Hematopoietic multipotent progenitor cell treated with erythropoietin and hydrocortisone succinate and interleukin-3 and kit ligand, for 6 days (in vitro differentiated cells): ENCODE measurements around the gene SMAP1.

ENCODE experiments used
- DNase-seq: peaks from one replicate; pipeline ENCODE4 v3.0.0-alpha.2; 2015

The SMAP1 gene

DNA sequence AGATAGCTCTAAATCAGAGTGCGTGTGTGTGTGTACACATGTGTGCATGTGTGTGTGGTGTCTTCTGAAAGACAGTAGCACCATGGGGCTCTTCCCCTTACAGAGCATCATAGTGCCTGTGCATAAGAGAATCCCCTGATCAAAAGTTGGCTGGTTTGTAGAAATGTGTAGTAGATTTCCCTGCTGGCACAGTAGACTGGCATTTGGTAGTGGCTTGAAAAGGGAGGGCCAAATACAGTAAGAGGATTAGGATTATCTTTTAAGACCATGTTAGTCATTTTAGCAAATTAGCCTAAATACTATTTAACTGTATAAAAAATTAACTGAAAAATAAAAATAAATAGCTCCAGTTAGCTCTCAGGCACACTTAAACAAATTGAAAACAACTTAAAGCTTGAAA is 176.6 kb downstream of the SMAP1 start:
- no peak for DNase-seq

DNA sequence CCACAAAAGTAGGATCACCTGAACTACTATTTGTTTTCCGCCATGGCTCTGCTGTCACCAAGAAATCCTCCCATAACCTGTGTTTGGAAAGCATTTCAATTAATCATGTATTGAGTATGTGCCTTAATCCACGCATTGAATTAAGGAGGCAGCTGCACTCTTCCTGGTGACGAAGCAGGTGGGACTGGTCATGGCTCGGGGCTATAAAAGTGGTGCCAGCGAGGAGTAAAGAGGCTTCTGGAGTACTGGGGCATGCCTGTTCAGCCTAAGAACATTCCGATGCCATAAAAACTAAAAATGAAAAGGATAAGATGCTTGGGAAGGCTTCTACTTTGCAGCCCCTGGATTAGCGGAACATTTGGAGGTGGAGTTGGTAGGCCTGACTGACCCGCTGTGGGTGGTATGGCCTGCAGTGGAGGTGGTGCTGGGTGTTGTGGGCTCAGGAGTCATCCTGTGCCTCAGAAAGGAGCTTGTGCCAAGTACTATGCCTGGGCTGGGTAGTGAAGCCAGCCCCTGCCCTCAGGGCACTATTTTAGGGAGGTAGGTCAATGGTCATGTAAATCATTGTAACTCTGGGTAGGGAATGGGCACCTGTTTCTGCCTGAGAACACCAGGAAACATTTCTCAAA is 178.6 kb downstream of the SMAP1 start:
- no peak for DNase-seq

DNA sequence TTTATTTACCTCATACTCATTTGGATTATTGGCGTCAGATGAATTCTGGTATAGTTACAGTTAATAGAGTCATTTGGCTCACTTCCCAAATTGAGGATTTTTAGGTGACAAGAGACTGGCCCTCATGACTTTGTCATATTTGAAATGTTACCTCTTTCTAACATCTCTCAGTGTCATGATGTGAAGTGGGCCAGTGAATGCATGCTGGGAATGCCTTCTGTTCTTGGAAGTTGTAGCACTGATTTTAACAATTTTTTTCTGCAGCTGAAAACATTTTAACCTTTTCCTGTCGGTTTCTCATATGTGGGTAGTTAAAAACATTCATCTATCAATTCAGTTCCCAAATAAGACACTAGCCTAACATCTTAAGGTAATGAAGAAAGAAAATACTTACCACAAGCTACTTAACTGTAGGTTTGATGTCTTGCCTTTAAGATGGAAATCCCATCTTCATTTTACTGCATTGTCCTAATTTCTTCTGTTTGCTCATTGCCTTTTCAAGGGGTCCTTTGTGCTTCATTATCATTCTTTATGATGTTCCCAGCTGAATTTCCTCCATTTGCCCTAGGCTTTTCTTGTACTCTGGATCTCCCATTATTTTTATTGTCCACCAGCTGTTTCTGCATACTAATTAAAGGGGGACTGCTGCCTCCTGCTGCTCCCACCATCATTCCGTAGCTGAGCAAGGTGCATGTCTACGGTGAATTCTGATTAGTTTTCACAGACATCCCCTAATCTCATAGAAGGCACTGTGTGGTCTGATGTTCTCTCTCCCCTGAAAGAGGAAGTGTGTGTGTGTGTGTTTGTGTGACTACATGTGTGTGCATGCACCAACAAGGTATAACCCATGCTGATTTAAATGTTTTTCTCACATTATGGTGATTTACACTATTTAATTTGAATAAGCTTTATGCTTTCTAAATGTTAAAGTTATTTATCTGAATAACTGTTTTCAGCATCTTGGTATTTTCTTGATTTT is 179.7 kb downstream of the SMAP1 start:
- no peak for DNase-seq

DNA sequence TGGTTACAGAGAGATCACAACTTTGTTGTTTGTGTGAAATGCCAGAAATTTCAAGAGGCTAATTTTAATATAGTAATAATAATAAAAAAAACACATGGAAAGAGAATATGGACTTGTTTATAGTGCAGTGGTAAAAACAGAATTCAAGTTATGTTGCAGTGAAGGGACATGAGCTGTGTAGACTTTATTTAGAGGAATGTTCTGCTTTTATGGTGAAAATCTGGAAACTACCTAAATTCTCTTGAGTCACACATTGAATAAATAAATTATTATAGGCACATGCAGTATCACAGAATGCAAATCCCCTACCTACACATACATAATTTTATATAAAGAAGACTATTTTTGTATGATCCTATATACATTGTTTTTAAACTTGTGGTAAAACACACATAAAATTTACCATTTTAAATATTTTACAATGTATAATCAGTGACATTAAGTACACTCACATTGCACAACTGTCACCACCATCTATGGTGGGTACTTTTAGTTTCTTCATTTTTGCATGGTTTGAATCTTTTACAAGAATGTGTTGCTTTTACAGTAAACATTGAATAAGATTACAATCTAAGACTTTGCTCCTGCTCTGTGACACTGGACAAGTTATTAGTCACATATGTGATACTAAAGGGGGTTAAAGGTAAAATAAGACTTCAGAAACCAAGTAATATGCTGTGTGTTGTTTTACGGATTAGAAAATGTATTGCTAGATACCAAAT is 181.8 kb downstream of the SMAP1 start:
- no peak for DNase-seq

DNA sequence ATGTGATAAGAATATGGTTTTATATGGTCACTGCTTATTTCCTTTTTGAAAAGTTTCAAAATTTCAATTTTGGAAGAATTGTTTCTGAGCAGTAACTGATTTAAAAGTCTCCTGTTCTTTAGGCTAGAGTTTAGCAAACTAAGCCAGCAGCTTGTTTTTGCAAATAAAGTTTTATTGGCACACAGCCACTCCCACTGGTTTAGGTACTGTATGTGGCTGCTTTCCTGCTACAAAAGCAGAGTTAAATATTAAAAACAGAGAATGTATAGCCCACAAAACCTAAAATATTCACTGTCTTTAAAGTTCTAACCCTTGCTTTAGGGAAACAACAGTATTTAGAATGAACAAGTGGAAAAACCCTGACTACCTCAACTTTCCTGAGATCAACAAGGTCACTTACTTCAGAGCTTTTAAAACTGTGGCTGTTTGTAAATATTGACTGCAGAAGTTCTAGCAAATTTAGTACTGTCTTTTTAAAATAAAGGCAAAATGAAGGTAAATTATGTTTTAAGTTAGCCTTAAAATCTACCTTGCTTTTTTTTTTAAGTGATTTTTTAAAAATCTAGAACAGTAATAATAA is 185.1 kb downstream of the SMAP1 start:
- no peak for DNase-seq

DNA sequence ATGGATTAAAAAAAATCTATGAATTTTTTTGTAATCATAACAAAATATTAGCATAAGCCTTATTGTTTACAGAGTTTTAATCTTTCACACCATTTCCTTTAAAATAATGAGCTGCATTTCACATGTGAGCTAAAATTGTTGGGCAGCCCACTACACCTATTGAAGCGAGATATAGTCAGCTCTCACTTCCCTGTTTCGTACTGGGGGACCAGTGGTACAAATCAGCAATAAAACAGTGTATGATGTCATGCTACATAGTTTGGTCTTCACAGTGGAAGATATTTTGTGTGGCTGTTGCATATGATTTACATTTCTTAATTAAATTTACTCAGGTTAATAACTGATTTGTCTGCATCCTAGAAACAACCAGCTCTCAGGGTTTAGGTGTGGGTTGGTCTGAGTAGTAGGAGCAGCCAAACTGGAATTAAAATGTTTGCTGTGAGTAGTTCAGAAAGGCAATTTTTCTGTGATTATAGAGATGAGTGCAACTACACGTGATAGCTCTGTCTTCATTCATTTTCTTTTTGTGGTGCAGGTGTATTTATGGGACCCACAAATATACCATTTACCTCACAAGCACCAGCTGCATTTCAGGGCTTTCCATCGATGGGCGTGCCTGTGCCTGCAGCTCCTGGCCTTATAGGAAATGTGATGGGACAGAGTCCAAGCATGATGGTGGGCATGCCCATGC is 189.8 kb downstream of the SMAP1 start:
- DNase-seq: no peak

DNA sequence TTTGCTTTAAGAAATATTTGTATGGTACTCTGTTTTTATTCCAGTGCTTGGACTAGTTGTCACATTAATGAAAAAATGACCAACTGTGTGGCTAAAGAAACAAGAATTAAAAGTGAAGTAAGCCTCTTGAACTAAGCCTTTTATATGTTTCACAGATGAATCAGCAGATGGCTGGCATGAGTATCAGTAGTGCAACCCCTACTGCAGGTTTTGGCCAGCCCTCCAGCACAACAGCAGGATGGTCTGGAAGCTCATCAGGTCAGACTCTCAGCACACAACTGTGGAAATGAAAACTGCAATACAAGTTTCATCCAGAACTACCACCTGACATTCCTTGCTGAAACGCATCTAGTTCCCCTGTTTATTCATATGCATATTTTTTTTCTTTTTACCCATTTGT is 192.4 kb downstream of the SMAP1 start:
- no peak for DNase-seq

DNA sequence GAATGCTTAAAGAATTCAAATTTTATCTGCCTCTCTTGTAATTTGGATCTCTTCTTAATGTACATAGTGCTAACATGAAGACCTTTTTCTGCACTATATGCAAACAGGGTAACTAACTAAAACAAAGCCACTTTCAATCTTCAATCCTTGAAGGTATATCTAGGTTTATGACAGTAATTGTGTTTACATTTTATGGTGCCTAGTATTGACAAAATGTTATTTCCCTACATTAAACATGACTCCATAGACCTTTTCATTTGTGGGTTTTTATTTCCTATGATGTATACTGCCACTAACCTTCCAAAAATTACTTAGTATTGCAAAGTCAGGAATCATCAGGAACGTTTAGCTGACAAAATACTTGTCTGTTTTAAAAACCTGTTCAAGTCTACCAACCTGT is 193.2 kb downstream of the SMAP1 start:
- DNase-seq: no peak

DNA sequence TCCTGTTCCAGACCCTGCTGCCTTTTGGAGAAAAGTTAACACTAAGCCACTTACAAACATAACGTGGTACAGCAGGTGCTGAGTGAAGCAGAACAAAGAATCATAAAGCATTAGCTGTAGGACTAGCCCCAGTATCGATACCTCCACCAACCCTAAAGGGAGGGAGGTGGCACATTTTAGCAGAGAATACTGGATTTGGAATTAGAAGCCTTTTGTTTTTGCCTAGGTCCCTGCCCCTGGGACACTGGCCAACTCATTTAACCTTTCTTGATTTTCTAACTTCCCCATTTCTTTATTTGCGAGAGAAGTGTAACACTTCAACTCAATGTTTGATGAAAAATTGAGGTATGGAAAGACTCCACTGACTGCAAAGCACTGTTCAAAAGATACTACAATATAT is 195.7 kb downstream of the SMAP1 start:
- DNase-seq: no peak

DNA sequence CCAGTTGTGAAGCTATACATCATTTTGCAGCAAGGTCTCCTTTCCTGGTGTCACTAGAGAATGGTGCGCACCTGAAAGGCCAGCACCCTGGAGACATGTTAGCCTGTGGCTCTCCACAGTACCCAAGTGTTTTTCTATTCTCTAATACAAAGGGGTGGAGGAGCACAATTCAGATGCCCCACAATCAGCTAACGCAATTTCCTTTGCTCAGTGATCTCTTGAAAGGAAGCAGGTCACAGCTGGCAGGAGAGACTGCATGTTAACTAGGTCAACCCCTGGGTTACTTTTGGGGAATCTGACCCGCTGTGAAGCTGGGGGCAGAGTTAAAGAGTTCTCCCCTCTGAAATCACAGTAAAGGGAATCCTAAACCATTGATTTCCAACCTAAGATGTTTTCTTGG is 196.7 kb downstream of the SMAP1 start:
- no peak for DNase-seq

DNA sequence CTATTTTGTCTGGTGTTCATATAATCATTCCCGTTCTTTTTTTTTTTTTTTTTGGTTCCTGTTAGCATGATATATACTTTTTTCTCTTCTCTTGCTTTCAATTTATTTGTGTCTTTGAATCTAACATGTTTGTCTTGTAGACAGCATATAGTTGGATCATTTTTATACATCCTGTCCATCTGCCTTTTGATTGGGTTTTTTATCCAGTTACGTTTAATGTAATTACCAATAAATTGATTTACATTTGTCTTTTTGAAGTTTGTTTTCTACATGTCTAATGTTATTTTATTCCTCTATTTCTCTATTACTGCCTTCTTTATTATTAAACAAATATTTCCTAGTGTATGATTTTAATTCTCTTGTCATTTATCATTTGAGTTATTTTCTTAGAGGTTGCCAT is 204.8 kb downstream of the SMAP1 start:
- no peak for DNase-seq

DNA sequence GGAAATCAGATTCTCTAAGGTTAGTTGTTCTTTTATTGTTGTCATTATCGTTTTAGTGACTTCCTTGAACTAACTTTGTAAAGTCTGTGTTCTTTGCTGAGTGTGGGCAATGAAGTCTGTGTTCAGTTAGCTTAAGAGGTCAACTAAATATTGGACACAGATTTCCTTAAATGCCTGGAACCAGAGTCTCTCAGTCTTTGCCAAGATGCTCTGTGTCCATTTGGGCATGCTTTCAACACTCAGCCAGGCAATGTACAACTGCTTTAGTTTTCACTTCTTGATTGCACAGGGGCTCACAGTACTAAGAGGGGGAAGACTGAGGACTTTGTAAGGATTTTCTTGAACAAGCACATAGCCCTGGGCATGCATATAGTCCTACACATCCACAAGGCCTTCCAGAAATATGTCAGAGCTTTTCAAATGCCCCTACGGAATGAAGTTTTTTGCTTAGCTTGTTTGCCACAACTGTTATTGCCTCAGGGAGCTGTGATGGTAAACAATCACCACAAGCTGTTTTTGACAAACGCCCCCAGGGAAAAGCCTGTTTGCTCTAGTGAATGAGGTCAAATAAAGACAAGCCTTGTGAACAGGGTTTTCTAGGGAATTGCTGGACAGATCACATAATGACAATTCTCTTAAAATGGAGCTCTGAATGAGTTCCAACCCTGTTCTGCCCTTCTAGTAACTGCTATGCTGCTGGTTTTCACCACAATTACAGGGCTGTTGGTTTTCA is 206.7 kb downstream of the SMAP1 start:
- DNase-seq: no peak

DNA sequence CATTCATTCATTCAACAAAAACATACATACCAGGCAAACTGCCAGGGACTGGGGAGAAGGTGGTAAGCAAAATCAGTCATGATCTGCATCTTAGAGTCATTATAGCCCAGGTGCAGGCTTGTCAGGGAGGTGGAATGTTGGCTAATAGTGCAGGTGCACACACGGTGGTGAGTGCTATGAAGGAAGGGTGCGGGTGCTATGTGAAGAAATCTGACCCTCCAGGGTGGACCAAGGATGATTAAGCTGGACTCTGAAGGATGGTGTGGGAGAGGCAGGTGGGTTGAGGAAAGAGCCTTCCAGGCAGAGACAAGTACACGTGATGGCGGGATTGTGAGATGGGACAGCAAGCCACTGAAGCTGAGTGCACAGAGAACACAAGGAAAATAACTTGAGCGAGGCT is 211.8 kb downstream of the SMAP1 start:
- DNase-seq: no peak

DNA sequence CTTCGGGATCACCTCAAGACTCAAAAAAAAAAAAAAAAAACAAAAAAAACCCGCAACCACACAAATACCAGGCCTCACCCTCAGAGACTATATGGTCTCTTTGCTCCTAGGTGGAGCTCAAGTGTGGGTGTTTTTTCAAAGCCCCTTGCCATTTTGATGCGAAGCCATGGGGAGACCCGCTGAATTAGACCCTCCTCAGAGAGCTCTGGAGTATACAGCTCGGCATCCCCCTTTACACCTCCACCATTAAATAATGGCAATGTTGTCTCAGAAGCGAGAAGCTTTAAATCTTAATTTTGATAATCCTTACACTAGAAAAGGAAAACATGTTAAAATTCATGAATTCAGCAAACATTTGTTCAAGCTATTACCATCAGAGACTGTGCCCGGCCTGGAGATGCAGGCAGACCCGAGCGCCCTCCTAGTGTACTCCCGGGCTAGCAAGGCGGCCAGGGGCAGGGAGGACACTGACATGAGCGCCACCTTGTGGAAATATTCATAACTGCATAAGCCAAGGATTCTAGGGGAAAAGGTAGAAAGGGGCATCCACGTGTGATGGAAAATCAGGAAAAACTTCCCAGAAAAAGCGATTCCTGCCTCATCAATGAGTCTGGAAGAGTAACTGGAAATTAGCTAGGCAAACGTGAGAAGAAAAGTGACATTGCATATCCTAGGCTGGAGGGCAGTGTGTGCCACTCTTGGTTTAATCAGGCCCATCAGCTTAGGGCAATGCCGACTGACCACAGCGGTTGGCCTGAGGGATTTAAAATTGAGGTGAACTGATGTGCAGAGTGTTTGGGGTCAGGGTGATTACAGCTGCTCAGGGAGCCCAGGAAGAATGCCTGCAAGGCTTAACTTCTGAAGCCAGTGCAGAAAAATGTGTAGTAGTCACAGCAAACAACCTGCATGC is 216.6 kb downstream of the SMAP1 start:
- peak; percentile 81 for DNase-seq

DNA sequence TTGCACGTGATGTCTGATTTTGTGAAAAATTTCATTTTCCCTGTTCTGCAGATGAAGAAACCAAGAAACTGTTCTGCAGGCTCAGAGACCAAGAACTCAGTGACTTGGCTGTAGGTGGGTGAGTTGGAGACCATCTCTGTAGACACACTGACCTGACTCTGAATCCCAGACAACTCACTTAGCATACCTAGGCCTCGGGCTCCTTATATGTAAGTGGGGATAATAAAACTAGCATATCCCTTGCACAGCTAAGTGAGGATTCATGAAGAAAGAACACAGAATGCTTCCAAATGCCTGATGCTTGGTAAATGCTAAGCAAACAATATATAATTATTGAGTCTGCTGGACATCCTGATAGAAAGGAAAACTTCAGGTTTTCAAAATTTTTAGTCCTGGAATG is 218.4 kb downstream of the SMAP1 start:
- no peak for DNase-seq

DNA sequence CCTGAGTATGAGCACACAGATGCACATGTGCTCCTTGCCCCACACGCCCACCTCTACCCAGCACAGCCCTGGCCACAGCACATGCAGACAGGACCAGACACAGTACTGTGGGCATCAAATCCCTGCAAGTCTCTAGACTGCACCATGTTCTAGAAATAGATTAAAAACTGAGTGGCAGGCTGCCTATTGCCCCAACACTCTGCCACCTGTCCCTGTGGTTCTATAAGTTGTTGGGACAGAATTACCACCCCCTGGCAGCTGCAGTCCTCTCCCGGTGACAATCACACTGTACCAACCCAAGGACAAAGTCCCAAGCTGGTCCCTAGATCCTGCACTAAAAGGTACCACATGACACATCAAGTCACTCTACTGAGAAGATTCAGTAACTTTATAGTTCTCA is 219.0 kb downstream of the SMAP1 start:
- no peak for DNase-seq

DNA sequence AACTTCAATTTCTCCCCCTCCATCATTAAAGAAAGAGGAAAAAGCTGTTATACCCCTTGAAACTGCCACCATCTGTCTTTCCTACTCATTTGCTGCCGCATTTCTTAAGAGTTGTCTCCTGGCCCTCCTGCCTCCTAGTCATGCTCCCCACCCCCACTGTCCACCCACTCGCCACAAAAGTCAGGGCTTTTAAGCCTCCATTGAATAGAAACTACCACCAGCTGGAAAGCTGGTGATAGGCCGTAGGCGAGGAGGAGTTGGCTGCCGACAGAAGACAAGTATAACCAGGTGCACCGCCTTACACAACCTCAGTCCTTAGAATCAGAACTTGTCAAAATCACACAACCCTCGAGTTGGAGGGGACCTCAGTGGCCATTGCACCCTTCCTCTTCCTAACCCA is 221.6 kb downstream of the SMAP1 start:
- no peak for DNase-seq

DNA sequence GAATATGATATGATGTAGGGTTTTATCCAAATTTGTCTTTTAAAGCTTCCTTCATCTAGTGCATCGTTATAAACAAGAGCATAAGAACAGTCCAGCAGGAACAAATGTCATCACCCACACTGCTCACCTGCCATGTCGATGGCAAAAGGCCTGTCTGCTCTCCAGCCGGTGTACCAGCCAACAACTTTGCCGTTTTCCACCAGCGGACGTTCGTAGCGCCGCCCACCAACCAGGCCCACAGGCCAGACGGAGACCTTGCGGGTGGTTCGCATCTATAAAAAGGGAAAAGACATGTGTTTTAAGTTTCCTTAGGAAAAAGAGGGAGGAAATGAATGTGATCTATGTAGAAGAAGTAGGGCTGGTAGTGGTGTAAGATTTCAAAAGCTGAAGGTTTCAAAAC is 226.3 kb downstream of the SMAP1 start:
- no peak for DNase-seq

DNA sequence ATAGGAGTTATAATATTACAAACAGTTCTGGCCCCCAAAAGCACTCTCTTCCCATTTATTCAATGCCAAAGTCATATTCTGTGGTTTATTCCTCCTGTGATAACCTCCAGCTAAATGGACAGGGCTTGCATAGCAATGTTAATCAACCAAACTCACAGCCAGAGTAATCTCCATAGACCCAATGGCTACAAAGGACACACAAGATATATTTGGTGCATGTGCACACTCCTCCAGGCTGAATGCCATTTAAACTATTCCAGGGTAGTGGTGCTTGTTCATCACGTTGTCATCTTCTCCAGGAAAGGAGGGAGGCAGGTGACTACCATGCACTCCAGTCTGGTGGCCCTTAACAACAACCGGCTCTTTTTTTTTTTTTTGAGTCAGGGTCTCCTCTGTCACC is 232.4 kb downstream of the SMAP1 start:
- DNase-seq: no peak

DNA sequence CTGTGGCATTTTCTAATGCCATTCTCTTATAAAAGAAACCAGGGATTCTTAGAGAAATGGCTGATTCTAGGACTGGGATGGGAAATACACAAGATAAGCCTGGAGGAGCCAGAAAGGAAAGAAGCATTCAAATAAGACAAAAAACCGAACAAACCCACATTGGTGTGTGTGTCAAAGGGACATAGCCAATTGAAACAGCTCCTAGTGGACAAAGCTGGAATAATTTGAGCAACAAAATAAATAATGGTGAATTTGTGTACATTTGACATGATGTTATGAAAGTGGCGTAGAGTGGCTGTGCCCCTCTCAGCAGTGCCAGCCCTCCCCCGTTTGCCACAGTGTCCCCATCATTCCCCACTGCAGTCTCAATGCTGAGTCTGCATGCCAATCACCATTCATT is 233.6 kb downstream of the SMAP1 start:
- DNase-seq: no peak
